ENCODE results near the gene C19orf81.

DNA sequence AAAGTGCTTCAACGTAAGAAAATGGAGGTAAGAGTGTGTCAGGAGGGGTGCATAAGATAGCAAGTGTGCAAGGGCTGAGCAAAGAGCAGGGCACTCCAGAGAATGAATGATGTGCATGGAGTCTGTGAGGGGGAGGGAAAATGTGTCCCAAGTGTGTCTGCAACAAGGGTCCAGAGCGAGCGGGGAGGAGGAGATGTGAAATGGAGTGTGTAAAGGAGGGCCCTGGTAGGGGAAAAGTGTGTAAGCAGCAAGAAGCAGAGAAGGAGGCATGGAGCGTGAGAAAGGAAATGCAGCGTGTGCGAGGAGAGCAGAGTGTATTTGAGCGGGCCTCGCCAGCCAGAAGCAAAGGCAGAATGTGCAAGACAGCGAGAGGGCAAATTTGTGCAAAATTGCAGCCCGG is 11.8 kb downstream of the C19orf81 start:
- TF ChIP-seq, protein P1, sequence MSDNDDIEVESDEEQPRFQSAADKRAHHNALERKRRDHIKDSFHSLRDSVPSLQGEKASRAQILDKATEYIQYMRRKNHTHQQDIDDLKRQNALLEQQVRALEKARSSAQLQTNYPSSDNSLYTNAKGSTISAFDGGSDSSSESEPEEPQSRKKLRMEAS (IDR thresholded peaks at IDR 0.05; ENCODE audit: insufficient read depth, insufficient read length), result no peak
- TF ChIP-seq POLR2AphosphoS5 (IDR thresholded peaks at IDR 0.05; ENCODE audit: insufficient read depth, low read depth, low read length) (no peak), POLR2A (IDR thresholded peaks at IDR 0.05; ENCODE audit: low read depth, low read length) (no peak), CTCF (IDR thresholded peaks at IDR 0.05; ENCODE audit: extremely low read depth in 1 of 2, insufficient read depth in 1 of 2, low read depth in 1 of 2, low read length in 2 of 2) (no peak), GATA2 (IDR thresholded peaks at IDR 0.05; ENCODE audit: insufficient read depth, insufficient read length, low read depth, low read length) (no peak)

Data from endothelial cell of umbilical vein (primary cell).